HG03196 (cell line): ENCODE data around the gene ANO10.
A peak's percentile ranks its signal among the peaks of the same experiment; 100 is the strongest.
"Not testable (repeated sequence)": the region's sequence is repeated elsewhere in the genome, so short reads cannot be mapped to it uniquely, and the experiment has no call there.

ENCODE experiments used
- ATAC-seq: cut with Tn5 transposase; IDR thresholded peaks from one replicate; pipeline ENCODE4 v1.9.1; 2021; ENCODE audit not compliant: unreplicated experiment

The ANO10 gene

GRCh38 chr3:43582866-43583265 is 38.9 kb downstream of the ANO10 start:
- no peak for ATAC-seq

DNA sequence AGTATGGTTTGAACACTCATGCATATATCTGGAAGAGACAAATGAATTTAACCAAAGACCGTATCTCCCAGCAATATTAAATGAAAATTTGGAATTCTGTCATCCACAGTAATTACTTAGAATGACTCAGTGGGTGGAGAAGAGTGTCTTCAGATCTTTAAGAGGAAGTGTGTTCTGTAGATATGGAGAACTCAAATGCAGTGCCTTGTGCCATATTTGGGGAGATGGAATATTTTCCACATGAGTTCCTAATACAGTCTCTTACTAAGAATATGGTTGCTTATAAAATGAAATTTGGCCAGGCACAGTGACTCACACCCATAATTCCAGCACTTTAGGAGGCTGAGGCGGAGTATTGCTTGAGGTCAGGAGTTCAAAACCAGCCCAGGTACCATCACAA is 40.5 kb downstream of the ANO10 start:
- no peak for ATAC-seq

DNA sequence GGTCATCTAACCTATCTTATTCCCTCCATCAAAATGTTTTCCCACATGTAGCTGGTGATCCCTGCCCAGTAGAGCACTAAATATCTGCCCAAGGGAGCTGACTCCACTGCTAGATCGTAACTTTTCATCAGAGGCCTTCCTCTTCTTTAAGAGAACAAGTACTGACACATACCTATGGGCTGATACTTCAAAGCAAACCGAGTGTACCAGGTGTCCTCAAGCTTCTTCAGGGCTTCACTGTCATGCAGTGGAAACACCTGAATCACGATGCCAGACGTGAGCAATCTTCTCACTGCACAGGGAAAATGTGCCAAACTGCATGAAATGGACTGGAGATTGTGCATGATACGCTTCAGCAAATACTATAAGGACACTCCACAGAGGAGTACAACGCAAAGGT is 41.6 kb downstream of the ANO10 start:
- ATAC-seq = no peak

DNA sequence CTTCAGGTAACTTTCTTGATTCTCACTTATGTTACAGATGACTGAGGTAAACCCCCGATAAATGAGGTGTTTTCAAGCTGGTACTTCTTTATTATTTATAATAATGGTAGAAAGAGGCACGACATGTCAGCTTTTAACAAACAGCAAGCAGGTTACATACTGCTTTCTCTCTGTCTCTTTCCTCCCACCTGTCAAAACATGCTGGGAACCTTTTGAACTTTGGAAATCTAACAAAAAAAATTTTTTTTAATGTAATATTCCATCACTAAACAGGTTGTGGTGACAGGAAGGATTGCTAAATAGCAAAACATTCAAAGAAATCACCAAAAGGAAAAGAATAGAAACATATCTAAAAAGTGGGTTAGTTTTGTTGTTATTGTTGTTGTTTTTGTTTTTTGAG is 48.2 kb downstream of the ANO10 start:
- no peak for ATAC-seq

DNA sequence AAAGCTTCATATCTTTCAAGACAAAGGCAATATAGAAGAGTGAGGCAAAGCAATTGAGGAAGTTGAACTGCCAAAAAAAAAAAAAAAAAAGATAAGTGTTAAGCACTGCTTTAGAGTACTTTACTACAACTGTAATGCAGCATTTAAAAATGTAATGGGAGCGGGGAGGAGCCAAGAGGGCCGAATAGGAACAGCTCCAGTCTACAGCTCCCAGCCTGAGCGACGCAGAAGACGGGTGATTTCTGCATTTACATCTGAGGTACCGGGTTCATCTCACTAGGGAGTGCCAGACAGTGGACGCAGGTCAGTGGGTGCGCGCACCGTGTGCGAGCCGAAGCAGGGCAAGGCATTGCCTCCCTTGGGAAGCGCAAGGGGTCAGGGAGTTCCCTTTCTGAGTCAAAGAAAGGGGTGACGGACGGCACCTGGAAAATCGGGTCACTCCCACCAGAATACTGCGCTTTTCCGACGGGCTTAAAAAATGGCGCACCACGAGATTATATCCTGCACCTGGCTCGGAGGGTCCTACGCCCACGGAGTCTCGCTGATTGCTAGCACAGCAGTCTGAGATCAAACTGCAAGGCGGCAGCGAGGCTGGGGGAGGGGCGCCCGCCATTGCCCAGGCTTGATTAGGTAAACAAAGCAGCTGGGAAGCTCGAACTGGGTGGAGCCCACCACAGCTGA is 56.0 kb downstream of the ANO10 start:
- ATAC-seq = not testable (repeated sequence)

GRCh38 chr3:43559961-43560360 is 61.9 kb downstream of the ANO10 start:
- no peak for ATAC-seq

- ATAC-seq = no peak
These were observed 63.6 kb downstream of the ANO10 start for GRCh38 chr3:43558171-43558570.

DNA sequence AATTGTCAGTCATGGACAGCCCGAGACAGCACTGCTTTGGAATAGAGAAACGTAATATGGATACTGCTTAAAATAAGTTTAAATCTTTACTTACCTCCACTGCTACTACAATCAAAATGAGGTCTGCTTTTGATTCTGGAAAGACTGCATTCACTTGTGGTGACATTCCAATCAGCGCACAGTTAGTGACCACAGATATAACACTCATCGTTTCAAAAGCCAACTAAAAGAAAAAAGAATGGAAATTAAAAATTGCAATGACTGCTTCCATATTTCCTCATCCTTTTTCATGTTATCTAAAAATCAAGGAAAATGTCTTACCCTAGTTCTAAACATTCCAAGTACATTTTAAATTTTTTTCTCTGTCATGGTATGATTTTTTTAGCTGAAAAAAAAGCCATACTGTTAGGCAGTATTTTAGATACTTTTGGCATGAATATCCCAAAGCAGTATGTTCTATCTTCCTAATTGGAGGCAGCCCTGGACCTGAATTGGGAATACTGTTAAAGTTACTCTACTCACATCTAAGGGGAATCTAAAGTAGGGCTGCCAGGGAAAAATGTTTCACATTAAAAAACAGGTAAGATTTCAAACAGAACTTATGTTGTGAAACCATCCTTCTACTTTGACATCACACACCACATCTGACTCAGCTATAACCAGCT is 72.1 kb downstream of the ANO10 start:
- no peak for ATAC-seq

- not testable (repeated sequence) for ATAC-seq
These were observed 77.5 kb downstream of the ANO10 start for GRCh38 chr3:43544277-43544676.

- no peak for ATAC-seq
These were observed 79.3 kb downstream of the ANO10 start for GRCh38 chr3:43542328-43543043.

- ATAC-seq = no peak
These were observed 81.2 kb downstream of the ANO10 start for GRCh38 chr3:43540624-43541023.

- no peak for ATAC-seq
These were observed 82.5 kb downstream of the ANO10 start for GRCh38 chr3:43539321-43539720.

DNA sequence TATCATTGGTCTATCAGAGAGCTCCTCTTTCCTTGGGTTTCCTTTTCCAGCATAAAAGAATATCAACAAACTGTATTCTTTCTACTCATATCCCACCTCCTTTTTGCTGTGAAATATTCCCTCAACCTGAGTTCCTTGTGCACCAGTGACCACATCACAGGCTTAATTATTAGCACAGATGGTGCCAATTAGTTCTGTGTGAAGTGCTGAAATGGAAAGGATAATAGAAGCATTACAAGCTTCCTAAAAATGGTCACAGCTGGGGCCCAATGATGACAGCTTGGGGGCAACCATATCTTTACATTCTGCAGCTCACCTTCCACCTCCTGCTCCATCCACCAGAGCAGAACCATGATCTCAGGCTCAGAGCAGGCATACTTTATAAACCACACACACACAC is 84.6 kb downstream of the ANO10 start:
- ATAC-seq = no peak

DNA sequence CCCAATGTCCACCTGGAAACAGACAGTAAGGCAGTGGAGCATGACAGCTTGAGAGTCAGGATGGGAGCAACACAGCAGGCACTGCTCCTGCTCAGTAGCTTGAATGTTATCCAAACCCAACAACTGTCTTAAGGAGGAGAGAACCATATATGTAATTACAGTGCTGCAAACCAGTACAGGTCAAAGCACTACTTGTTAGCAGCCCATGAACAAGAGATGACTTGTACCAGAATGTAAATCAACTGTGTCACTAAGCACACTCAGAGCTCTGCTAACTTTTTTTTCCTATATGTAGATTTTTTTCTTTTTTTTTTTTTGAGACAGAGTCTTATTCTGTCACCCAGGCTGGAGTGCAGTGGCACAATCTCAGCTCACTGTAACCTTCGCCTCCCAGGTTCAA is 87.1 kb downstream of the ANO10 start:
- ATAC-seq = no peak

- no peak for ATAC-seq
These were observed 88.8 kb downstream of the ANO10 start for GRCh38 chr3:43533009-43533408.

DNA sequence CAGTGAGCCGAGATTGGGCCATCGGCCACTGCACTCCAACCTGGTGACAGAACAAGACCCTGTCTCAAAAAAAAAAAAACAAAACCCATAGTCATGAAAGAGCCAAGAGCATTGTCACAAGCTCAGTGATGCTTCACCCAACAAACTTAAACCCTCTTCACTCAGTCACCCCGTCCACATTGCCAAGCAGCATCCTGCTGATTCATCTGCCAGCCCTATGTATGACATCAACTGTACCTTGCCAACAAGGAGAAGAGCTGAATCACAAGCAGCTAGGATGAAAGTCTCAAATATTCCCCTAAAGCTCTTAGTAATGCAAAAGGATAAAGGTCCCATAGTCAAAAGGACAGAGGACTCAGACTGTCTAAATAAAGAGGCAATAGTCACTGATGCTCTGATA is 90.0 kb downstream of the ANO10 start:
- ATAC-seq = no peak

DNA sequence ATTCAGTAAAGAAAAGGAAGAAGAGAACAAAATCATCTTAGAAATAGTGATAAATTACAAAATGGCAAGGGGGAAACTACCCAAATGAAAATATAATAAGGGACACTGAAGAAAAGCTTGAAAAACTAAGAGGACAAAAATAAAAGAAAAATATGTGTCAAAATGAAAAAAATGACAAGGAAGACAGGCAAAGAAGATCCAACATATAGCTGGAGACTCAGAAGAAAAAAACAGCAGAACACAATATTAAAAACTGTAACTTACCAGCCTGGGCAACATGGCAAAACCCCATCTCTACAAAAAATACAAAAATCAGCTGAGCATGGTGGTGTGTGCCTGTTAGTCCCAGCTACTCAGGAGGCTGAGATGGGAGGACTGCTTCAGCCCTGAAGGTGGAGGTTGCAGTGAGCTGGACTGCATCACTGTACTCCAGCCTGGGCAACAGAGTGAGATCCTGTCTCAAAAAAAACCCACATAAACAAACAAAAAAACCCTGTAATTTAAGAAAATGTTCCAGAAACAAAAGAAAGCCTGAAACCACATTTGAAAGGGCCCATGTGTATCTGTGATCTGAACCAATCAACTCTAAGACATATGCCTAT is 93.2 kb downstream of the ANO10 start:
- ATAC-seq = no peak

DNA sequence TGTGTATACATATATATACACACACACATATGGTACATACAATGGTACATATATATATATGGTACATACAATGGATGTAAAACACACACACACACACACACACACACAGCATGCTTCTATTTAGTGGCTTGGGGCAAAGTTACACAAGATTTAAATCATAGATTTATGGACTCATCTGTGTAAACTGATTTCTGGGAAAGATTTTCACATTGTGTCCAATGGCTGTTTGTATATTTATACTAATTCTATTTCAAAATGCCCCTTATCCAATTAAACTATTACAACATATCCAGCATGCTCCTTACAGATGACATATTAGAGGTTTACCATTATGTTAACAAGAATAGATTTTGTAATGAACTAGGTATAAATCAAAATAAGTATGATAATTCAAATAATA is 94.9 kb downstream of the ANO10 start:
- ATAC-seq = no peak

- no peak for ATAC-seq
These were observed 95.7 kb downstream of the ANO10 start for GRCh38 chr3:43525941-43526607.

GRCh38 chr3:43525386-43525785 is 96.4 kb downstream of the ANO10 start:
- no peak for ATAC-seq

DNA sequence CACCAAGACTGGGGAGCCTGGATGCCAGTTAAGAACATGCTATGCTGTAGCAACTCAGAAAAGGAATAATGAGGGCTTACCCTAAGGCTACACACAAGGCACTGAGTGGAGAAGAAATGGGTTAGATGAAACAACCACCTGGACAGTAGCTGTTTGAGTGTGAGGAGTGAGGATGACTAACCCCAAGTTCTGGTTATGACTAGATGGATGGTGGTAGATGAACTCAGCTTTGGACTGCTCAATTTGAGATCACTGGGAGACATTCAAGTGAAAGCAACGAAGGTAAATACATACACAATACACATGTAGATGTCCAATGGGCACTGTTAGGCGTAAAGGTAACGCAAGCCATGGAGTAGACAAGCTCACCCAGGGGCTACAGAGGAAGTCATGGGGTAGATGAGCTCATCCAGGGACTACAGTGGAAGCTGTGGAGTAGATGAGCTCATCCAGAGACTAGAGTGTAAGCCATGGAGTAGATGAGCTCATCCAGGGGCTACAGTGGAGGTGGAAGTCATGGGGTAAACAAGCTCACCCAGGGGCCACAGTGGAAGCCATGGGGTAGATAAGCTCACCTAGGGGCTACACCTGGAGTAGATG is 98.3 kb downstream of the ANO10 start:
- ATAC-seq = peak; percentile 88
